H1 (cell line): ENCODE data around the gene RNF113B. TPM values are rescaled to one million over a fixed set of nuclear protein-coding genes. Genes with fewer than 3 reads are reported as not detected.
A peak's percentile ranks its signal among the peaks of the same experiment; 100 is the strongest.

Experiments
- CTCF ChIA-PET: fragments of 300-600 bp; sonication (Branson Sonifier 250); formaldehyde crosslinking; loops from one replicate; lab custom pipeline; 2021; ENCODE audit not compliant: partially characterized antibody; lab: Charles Lee
- POLR2A ChIA-PET: fragments of 300-600 bp; sonication (Branson Sonifier 250); formaldehyde crosslinking; loops from one replicate; lab custom pipeline; 2021; ENCODE audit warnings: inconsistent platforms; ENCODE audit not compliant: partially characterized antibody; lab: Charles Lee
- DNase-seq, 2 experiments: peaks; one replicate each; pipeline versions ENCODE4 v3.0.0 to v3.0.0-alpha.2; 2010 to 2022; ENCODE audit warnings: low spot score in 2 of 2, low read depth in 1 of 2, mixed read lengths in 1 of 2
- FAIRE-seq: peaks from 2 replicates; lab custom pipeline; 2011; peaks lifted over from hg19 to GRCh38; lab: Jason Lieb, UNC
- H2AFZ ChIP-seq: 2 replicates; pipeline ENCODE4 v1.8.1; 2012; ENCODE audit warnings: low read length, inconsistent platforms
- H2AK5ac ChIP-seq: 2 replicates; pipeline ENCODE4 v1.6.1; 2013; ENCODE audit warnings: low read depth, low read length
- H2BK120ac ChIP-seq: replicated peaks from 2 replicates; pipeline ENCODE3; 2013; ENCODE audit warnings: low read depth, low read length, inconsistent platforms
- H2BK12ac ChIP-seq: 2 replicates; pipeline ENCODE4 v1.6.1; 2013; ENCODE audit warnings: low read depth, low read length
- H2BK15ac ChIP-seq: 2 replicates; pipeline ENCODE4 v1.6.1; 2013; ENCODE audit warnings: low read length
- H2BK20ac ChIP-seq: 2 replicates; pipeline ENCODE4 v1.6.1; 2013; ENCODE audit warnings: low read length
- H2BK5ac ChIP-seq: 2 replicates; pipeline ENCODE4 v1.6.1; 2013; ENCODE audit warnings: low read depth, low read length
- H3K14ac ChIP-seq: 2 replicates; pipeline ENCODE4 v1.6.1; 2013; ENCODE audit warnings: inconsistent platforms; ENCODE audit not compliant: insufficient read length
- H3K18ac ChIP-seq: 2 replicates; pipeline ENCODE4 v1.6.1; 2013; ENCODE audit warnings: low read length; ENCODE audit errors: extremely low read depth
- H3K23ac ChIP-seq: 2 replicates; pipeline ENCODE4 v1.6.1; 2013; ENCODE audit warnings: inconsistent platforms; ENCODE audit not compliant: insufficient read length
- H3K23me2 ChIP-seq: 2 replicates; pipeline ENCODE4 v1.6.1; 2013; ENCODE audit warnings: low read depth, low read length
- H3K27ac ChIP-seq: 2 replicates; pipeline ENCODE4 v1.6.1; 2011; ENCODE audit warnings: low read depth, low read length, inconsistent platforms
- H3K27me3 ChIP-seq, 4 experiments: replicated peaks in 1 of 4; 1 replicate in 1 of 4; 2 replicates in 3 of 4; pipeline versions ENCODE4 v1.6.1 to v1.8.1; 2011 to 2013; ENCODE audit warnings: low read length in 3 of 4, mild to moderate bottlenecking in 3 of 4, inconsistent platforms in 2 of 4, mixed read lengths in 2 of 4, moderate library complexity in 1 of 4; ENCODE audit not compliant: control insufficient read depth in 3 of 4, insufficient read depth in 3 of 4; ENCODE audit errors: extremely low read depth in 1 of 4
- H3K36me3 ChIP-seq, 4 experiments: 2 replicates each; pipeline versions ENCODE4 v1.6.1 to v1.8.1; 2011 to 2013; ENCODE audit warnings: mild to moderate bottlenecking in 4 of 4, low read length in 3 of 4, moderate library complexity in 2 of 4, control low read depth in 1 of 4, inconsistent platforms in 1 of 4; ENCODE audit not compliant: insufficient read depth in 4 of 4, control insufficient read depth in 2 of 4
- H3K4ac ChIP-seq: replicated peaks from 2 replicates; pipeline ENCODE3; 2013; ENCODE audit warnings: low read length, low read depth, mixed read lengths, inconsistent platforms; ENCODE audit not compliant: insufficient read length
- H3K4me1 ChIP-seq, 4 experiments: replicated peaks in 1 of 4; 1 replicate in 1 of 4; 2 replicates in 3 of 4; pipeline versions ENCODE4 v1.6.1 to v1.8.1; 2011 to 2013; ENCODE audit warnings: low read length in 3 of 4, inconsistent platforms in 2 of 4, mixed read lengths in 1 of 4; ENCODE audit not compliant: insufficient read depth in 4 of 4, control insufficient read depth in 3 of 4
- H3K4me2 ChIP-seq, 2 experiments: 2 replicates each; pipeline versions ENCODE4 v1.6.1 to v1.8.1; 2011 to 2013; ENCODE audit warnings: low read depth in 2 of 2, low read length in 2 of 2, control low read depth in 1 of 2, inconsistent platforms in 1 of 2, mild to moderate bottlenecking in 1 of 2; ENCODE audit not compliant: insufficient read depth in 1 of 2
- H3K4me3 ChIP-seq, 4 experiments: fragments of 200-600, 300-600 bp in 1 of 4; sonication (generic), shearing (Covaris generic), sonication (Bioruptor Twin) in 1 of 4; 2 replicates each; pipeline versions ENCODE4 v1.5.1 to v1.8.1; 2011 to 2016; ENCODE audit warnings: low read length in 4 of 4, low read depth in 3 of 4, control low read depth in 2 of 4, inconsistent platforms in 2 of 4, mild to moderate bottlenecking in 2 of 4, mixed read lengths in 1 of 4, moderate library complexity in 1 of 4; ENCODE audit not compliant: insufficient read depth in 2 of 4; ENCODE audit errors: extremely low read depth in 1 of 4
- H3K56ac ChIP-seq: replicated peaks from 2 replicates; pipeline ENCODE3; 2013; ENCODE audit warnings: low read depth, mild to moderate bottlenecking, mixed read lengths, low read length, inconsistent platforms; ENCODE audit not compliant: insufficient read length
- H3K79me1 ChIP-seq: 2 replicates; pipeline ENCODE4 v1.6.1; 2013; ENCODE audit warnings: low read depth, low read length, control low read depth
- H3K79me2 ChIP-seq, 2 experiments: 2 replicates each; pipeline versions ENCODE4 v1.6.1 to v1.8.1; 2012 to 2013; ENCODE audit warnings: low read length in 2 of 2, mild to moderate bottlenecking in 2 of 2, inconsistent platforms in 1 of 2; ENCODE audit not compliant: insufficient read depth in 2 of 2, control insufficient read depth in 1 of 2
- H3K9ac ChIP-seq, 4 experiments: replicated peaks in 1 of 4; 1 replicate in 1 of 4; 2 replicates in 3 of 4; pipeline versions ENCODE4 v1.6.1 to v1.8.1; 2011 to 2013; ENCODE audit warnings: low read depth in 3 of 4, low read length in 3 of 4, control low read depth in 2 of 4, mild to moderate bottlenecking in 2 of 4, moderate library complexity in 2 of 4, inconsistent platforms in 1 of 4; ENCODE audit errors: extremely low read depth in 1 of 4
- H3K9me3 ChIP-seq, 2 experiments: 2 replicates each; pipeline versions ENCODE4 v1.6.1 to v1.8.1; 2012 to 2013; ENCODE audit warnings: mild to moderate bottlenecking in 2 of 2, moderate library complexity in 2 of 2, control low read depth in 1 of 2, inconsistent platforms in 1 of 2, low read depth in 1 of 2, low read length in 1 of 2, mixed read lengths in 1 of 2; ENCODE audit not compliant: insufficient read depth in 2 of 2
- H4K20me1 ChIP-seq, 2 experiments: replicated peaks in 1 of 2; 2 replicates each; pipeline versions ENCODE3 to v1.8.1; 2011 to 2013; ENCODE audit warnings: inconsistent platforms in 2 of 2, low read length in 2 of 2, mild to moderate bottlenecking in 1 of 2; ENCODE audit not compliant: insufficient read depth in 2 of 2, control insufficient read depth in 1 of 2
- H4K5ac ChIP-seq: 2 replicates; pipeline ENCODE4 v1.6.1; 2013; ENCODE audit warnings: low read length, low read depth, mixed read lengths, inconsistent platforms; ENCODE audit not compliant: insufficient read length
- H4K8ac ChIP-seq: 2 replicates; pipeline ENCODE4 v1.8.0; 2013; ENCODE audit warnings: mild to moderate bottlenecking, moderate library complexity, low read length, inconsistent platforms; ENCODE audit not compliant: insufficient read depth; ENCODE audit errors: extremely low read depth
- H4K91ac ChIP-seq: replicated peaks from 2 replicates; pipeline ENCODE3; 2013; ENCODE audit warnings: low read length, mixed read lengths, inconsistent platforms; ENCODE audit not compliant: insufficient read length
- EZH2 ChIP-seq: fragments of 200-600 bp; sonication (generic); IDR thresholded peaks from 2 replicates; pipeline ENCODE4 v1.7.1; 2012; ENCODE audit warnings: low read depth, mild to moderate bottlenecking, moderate library complexity, low read length, inconsistent platforms; ENCODE audit not compliant: severe bottlenecking
- SIRT6 ChIP-seq: IDR thresholded peaks from one replicate; pipeline ENCODE4 v1.7.1; 2012; ENCODE audit warnings: low read length, inconsistent platforms
- WGBS, 2 experiments: shearing (Covaris generic) in 1 of 2; methylation state at CpG; one replicate each; pipeline versions ENCODE4 v1.1.6 to v1.1.7; 2013 to 2015; ENCODE audit warnings: low lambda C conversion rate in 2 of 2, mixed read lengths in 2 of 2, inconsistent platforms in 1 of 2, low coverage in 1 of 2, missing lambda C conversion rate in 1 of 2; ENCODE audit not compliant: insufficient replicate concordance in 2 of 2, insufficient coverage in 1 of 2, insufficient read length in 1 of 2; ENCODE audit errors: extremely low coverage in 1 of 2, missing lambda C conversion rate in 1 of 2; 5-methylcytosine and 5-hydroxymethylcytosine counted together
- polyA plus RNA-seq, 7 experiments: library from polyadenylated mRNA; depleted of rRNA in 3 of 7; stranded (reverse) in 5 of 7; unstranded in 2 of 7; fragments of >200 nt in 5 of 7; fragments of 200-250 nt in 2 of 7; gene quantifications; 1 replicate in 5 of 7; 2 replicates in 1 of 7; 4 replicates in 1 of 7; pipeline versions ENCODE4 v1.2.1 to v1.2.3, GENCODE V29; 2011 to 2013; ENCODE audit warnings: missing spikeins in 2 of 7, mixed read lengths in 2 of 7
- total RNA-seq: library from RNA; stranded (reverse); fragmentation: NEBNext Ultra II Directional; extraction: Animal tissue kit (Norgen Biotek cat#: 25700); gene quantifications from 2 replicates; pipeline ENCODE4 v1.2.1, GENCODE V29; 2021

RNF113B gene
- total and polyA plus RNA-seq, 2 of the 8 experiments (the other 6 are each of a cell fraction or from before 2014, with no cell fraction given): not detected

GRCh38 chr13:98195054-98195791, 18.2 kb upstream of the RNF113B start:
- CTCF ChIA-PET: interaction anchor here (0.6 to 1.1 kb wide), 3 partner anchors 9 to 1460 kb away, joined by 3 to 4 read pairs (median 3); no protein-coding TSS in a partner anchor
- Histone ChIP-seq H4K20me1 (no peaks in the 10 kb centered on the region), H2BK120ac (no peak overlapping the region), H2AK5ac (no peak overlapping the region), H3K4me3 (no peak overlapping the region), H3K18ac (no peak overlapping the region), H3K79me1 (peaks cover 3% of the 10 kb centered on the region), H3K23ac (no peak overlapping the region), H3K4me1 (peaks cover 2 to 15% (median 5%) of the 10 kb centered on the region in 4 experiments; a peak in 5 of 7 replicates), H3K4me2 (no peak overlapping the region), H3K23me2 (no peaks in the 10 kb centered on the region; the same call in 1 of the 2 replicates), H4K8ac (no peak overlapping the region), H4K5ac (no peak overlapping the region), H3K27me3 (no peaks in the 10 kb centered on the region), H3K27ac (peak overlapping the region; percentile 24; the same call in 1 of the 2 replicates), H3K4ac (no peak overlapping the region), H3K9me3 (peaks cover 0 to 3% of the 10 kb centered on the region in 2 experiments; a peak in 2 of 4 replicates), H3K79me2 (peaks cover 0 to 71% of the 10 kb centered on the region in 2 experiments; a peak in 2 of 4 replicates), H3K9ac (no peak overlapping the region), H2BK15ac (no peak overlapping the region), H2BK12ac (no peak overlapping the region), H3K36me3 (no peaks in the 10 kb centered on the region; a peak in 1 of 8 replicates), H3K14ac (no peak overlapping the region), H4K91ac (no peak overlapping the region), H3K56ac (no peak overlapping the region), H2BK5ac (no peak overlapping the region), H2AFZ (no peak overlapping the region), H2BK20ac (no peak overlapping the region)
- POLR2A ChIA-PET: no interaction called here
- FAIRE-seq: no peak
- DNase-seq: no peak
- TF ChIP-seq EZH2 (no peak), SIRT6 (no peak)
- 74% methylated on average over 10 of the region's 10 CpGs; no CpG with 5 or more reads in 1 of the 2 experiments for whole genome bisulfite sequencing, 2 experiments
